Tibial artery (tissue), 4 donors: ENCODE results near the gene AMIGO2.
"Not testable (repeated sequence)": the region's sequence is repeated elsewhere in the genome, so short reads cannot be mapped to it uniquely, and the experiment has no call there.

ENCODE experiments used
- DNase-seq, 2 donors: peaks; one replicate each; pipeline ENCODE4 v3.0.0-alpha.2; 2019
- H3K27ac ChIP-seq, 2 donors: fragments of 200-600 bp; sonication (generic) in 1 of 2; 1 replicate in 1 of 2; 2 replicates in 1 of 2; pipeline ENCODE4 v1.5.1; 2018 to 2019; ENCODE audit warnings: mild to moderate bottlenecking in 1 of 2
- H3K27me3 ChIP-seq, 2 donors: fragments of 200-600 bp; sonication (generic) in 1 of 2; one replicate each; pipeline versions ENCODE4 v1.5.1 to v1.6.0; 2016 to 2019
- H3K36me3 ChIP-seq, 3 donors: fragments of 200-600 bp; sonication (generic) in 2 of 3; one replicate each; pipeline ENCODE4 v1.5.1; 2016 to 2019; ENCODE audit warnings: mild to moderate bottlenecking in 2 of 3
- H3K4me1 ChIP-seq, 4 donors: fragments of 200-600 bp; sonication (generic) in 2 of 4; 1 replicate in 3 of 4; 2 replicates in 1 of 4; pipeline ENCODE4 v1.5.1; 2016 to 2019
- H3K4me3 ChIP-seq, 2 donors: fragments of 200-600 bp; sonication (generic) in 1 of 2; 1 replicate in 1 of 2; 2 replicates in 1 of 2; pipeline ENCODE4 v1.5.1; 2018 to 2019; ENCODE audit warnings: mild to moderate bottlenecking in 2 of 2
- H3K9me3 ChIP-seq, 3 donors: fragments of 200-600 bp; sonication (generic) in 1 of 3; one replicate each; pipeline ENCODE4 v1.5.1; 2016 to 2019
- intact Hi-C: fragments of 100-400 bp; cut with DNase I; formaldehyde crosslinking; loops from one replicate; pipeline ENCODE4 v1.15.0; 2023; ENCODE audit warnings: low total_unique reads
- TF ChIP-seq, protein P1 (sequence below), 2 experiments: fragments of 200-600 bp in 1 of 2; fragments of 450-650 bp in 1 of 2; IDR thresholded peaks; one replicate each; pipeline ENCODE4 v1.5.1; 2017 to 2019; ENCODE audit warnings: antibody characterized with exemption in 2 of 2, mild to moderate bottlenecking in 1 of 2, moderate library complexity in 1 of 2

Gene AMIGO2

DNA sequence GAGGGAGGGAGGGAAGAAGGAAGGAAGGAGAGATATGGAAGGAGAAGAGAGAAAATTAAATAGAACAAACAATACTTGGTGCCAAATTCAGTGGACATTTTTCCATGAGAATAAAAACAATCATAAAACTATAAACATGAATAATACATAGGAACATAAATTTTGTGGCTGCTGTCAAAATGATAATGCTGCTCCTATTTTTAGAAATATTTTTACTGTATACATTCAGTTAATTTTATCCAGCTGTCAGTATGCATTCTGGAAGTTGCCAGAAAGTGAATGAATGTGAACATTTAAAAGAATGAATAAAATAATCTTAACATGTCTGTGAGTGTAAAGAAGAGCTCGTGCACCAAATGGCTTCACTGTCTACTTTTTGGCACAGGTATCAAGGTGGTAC, 14.2 kb downstream of the AMIGO2 start:
- no peak for DNase-seq
- H3K4me1 ChIP-seq = peaks cover 0 to 50% (median 26%) of the 10 kb centered on the region in 4 donors
- TF ChIP-seq, protein P1, sequence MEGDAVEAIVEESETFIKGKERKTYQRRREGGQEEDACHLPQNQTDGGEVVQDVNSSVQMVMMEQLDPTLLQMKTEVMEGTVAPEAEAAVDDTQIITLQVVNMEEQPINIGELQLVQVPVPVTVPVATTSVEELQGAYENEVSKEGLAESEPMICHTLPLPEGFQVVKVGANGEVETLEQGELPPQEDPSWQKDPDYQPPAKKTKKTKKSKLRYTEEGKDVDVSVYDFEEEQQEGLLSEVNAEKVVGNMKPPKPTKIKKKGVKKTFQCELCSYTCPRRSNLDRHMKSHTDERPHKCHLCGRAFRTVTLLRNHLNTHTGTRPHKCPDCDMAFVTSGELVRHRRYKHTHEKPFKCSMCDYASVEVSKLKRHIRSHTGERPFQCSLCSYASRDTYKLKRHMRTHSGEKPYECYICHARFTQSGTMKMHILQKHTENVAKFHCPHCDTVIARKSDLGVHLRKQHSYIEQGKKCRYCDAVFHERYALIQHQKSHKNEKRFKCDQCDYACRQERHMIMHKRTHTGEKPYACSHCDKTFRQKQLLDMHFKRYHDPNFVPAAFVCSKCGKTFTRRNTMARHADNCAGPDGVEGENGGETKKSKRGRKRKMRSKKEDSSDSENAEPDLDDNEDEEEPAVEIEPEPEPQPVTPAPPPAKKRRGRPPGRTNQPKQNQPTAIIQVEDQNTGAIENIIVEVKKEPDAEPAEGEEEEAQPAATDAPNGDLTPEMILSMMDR (IDR thresholded peaks at IDR 0.05) = no peak

DNA sequence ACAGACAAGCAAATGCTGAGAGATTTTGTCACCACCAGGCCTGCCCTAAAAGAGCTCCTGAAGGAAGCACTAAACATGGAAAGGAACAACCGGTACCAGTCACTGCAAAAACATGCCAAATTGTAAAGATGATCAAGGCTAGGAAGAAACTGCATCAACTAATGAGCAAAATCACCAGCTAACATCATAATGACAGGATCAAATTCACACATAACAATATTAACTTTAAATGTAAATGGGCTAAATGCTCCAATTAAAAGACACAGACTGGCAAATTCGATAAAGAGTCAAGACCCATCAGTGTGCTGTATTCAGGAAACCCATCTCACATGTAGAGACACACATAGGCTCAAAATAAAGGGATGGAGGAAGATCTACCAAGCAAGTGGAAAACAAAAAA, 21.1 kb downstream of the AMIGO2 start:
- intact Hi-C loops, DNase-seq, H3K9me3 ChIP-seq, H3K4me1 ChIP-seq, H3K4me3 ChIP-seq, H3K27ac ChIP-seq, H3K27me3 ChIP-seq, H3K36me3 ChIP-seq: not testable (repeated sequence)

More for the DNA sequence above, 14.2 kb downstream of the AMIGO2 start:
- Histone ChIP-seq H3K27ac (peak overlapping the region; percentile 0 to 78), H3K36me3 (no peaks in the 10 kb centered on the region), H3K9me3 (no peaks in the 10 kb centered on the region), H3K4me3 (no peak overlapping the region), H3K27me3 (no peaks in the 10 kb centered on the region)
- intact Hi-C loops = no loop called here

DNA sequence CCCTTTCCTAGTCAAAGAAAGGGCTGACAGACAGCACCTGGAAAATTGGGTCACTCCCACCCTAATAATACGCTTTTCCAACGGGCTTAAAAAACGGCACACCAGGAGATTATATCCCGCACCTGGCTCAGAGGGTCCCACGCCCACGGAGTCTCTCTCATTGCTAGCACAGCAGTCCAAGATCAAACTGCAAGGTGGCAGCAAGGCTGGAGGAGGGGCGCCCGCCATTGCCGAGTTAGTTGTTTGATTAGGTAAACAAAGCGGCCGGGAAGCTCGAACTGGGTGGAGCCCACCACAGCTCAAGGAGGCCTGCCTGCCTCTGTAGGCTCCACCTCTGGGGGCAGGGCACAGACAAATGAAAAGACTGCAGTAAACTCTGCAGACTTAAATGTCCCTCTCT, 22.8 kb downstream of the AMIGO2 start:
- H3K4me3 ChIP-seq, H3K27me3 ChIP-seq, H3K36me3 ChIP-seq, H3K9me3 ChIP-seq, intact Hi-C loops, DNase-seq, H3K27ac ChIP-seq, H3K4me1 ChIP-seq: not testable (repeated sequence)

DNA sequence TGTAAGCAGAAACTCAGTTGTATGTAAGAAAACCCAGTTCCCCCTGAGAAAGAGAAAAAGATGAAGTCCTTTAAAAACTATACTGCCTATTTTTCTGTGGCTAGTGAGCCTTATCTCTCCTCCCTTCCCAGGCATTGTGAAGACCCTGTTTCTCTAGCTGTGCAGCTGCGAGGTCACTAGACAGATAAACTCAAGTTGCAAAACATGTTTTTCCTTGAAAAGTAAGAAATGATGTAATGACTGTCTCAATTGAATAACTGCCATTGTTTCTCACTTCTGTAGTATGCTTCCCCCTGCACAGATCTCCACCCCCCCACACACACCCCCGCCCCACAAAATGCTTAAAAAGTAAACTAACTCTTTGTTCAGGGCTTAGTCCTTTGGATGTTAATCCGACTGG, 23.9 kb downstream of the AMIGO2 start:
- H3K27me3 ChIP-seq, intact Hi-C loops, H3K36me3 ChIP-seq, H3K4me1 ChIP-seq, H3K4me3 ChIP-seq, DNase-seq, H3K27ac ChIP-seq: not testable (repeated sequence)
- peaks cover 0 to 11% (median 11%) of the 10 kb centered on the region in 3 donors for H3K9me3 ChIP-seq

DNA sequence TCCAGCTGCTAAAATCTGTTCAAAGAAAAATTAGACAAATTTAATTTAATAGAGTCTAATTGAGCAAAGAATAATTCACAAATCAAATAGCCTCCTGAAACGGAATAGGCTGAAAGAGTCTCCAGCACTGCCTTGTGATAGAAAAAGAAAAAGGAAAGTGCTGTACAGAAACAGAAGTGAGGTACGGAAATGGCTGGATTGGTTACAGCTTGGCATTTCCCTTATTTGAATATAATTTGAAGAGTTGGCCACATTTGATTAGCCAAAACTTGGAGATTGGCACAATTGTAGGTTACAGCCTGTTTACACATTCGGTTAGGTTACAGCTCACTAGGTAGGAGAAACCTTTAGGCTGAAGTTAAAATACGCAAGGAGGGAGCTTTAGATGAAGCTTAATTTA, 25.1 kb downstream of the AMIGO2 start:
- peaks cover 0 to 18% (median 14%) of the 10 kb centered on the region in 3 donors for H3K9me3 ChIP-seq
- H3K4me3 ChIP-seq = no peak overlapping the region
- H3K36me3 ChIP-seq = no peaks in the 10 kb centered on the region
- no peak for DNase-seq
- H3K27me3 ChIP-seq = no peaks in the 10 kb centered on the region
- intact Hi-C loops = no loop called here
- H3K27ac ChIP-seq = no peak overlapping the region
- TF ChIP-seq, protein P1 (IDR thresholded peaks at IDR 0.05) = no peak
- H3K4me1 ChIP-seq = no peaks in the 10 kb centered on the region

DNA sequence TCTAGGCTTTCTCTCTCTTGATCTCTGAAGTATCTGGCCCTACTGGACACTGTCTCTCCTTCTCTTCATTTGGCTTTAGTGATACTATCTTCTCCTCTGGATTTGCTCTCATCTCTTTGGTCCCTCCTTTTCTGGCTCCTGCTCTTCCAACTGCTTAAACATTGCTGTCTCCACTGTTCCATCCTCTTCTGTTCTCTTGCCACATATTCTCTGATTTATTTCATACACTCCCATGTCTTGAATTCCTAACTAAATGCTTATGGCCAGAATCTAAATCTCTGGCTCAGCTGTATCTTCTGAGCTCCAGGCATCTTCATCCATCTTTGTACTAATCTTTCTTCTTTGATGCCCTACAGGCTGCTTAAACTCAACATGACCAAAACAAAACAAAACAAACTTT, 25.8 kb downstream of the AMIGO2 start:
- TF ChIP-seq, protein P1 (IDR thresholded peaks at IDR 0.05) = no peak

DNA sequence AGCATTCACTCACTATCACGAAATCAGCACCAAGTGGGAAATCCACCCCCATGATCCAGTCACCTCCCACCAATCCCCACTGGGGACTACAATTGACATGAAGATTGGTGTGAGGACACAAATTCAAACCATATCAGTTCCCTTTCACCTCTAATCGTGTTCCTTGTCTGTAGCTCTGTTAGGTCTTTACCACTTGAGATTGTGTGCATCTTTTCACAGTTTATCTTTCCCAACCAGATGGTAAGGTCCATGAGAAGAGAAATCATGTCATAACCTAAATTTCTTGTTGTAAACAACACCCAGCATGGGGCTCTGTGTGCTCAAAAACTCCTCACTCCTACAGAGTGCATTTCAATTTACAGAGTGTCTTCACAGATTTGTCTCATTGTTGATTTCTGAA, 27.5 kb downstream of the AMIGO2 start:
- Histone ChIP-seq H3K36me3 (no peaks in the 10 kb centered on the region), H3K9me3 (peaks cover 0 to 18% (median 14%) of the 10 kb centered on the region in 3 donors), H3K4me3 (no peak overlapping the region), H3K27ac (no peak overlapping the region), H3K4me1 (no peaks in the 10 kb centered on the region), H3K27me3 (no peaks in the 10 kb centered on the region)
- DNase-seq = no peak
- TF ChIP-seq, protein P1 (IDR thresholded peaks at IDR 0.05) = no peak
- intact Hi-C loops = no loop called here

More for the DNA sequence above, 25.8 kb downstream of the AMIGO2 start:
- H3K4me1 ChIP-seq = no peaks in the 10 kb centered on the region
- H3K27ac ChIP-seq = no peak overlapping the region
- peaks cover 0 to 18% (median 14%) of the 10 kb centered on the region in 3 donors for H3K9me3 ChIP-seq
- intact Hi-C loops = no loop called here
- no peaks in the 10 kb centered on the region for H3K27me3 ChIP-seq
- DNase-seq = no peak
- H3K36me3 ChIP-seq = no peaks in the 10 kb centered on the region
- no peak overlapping the region for H3K4me3 ChIP-seq

DNA sequence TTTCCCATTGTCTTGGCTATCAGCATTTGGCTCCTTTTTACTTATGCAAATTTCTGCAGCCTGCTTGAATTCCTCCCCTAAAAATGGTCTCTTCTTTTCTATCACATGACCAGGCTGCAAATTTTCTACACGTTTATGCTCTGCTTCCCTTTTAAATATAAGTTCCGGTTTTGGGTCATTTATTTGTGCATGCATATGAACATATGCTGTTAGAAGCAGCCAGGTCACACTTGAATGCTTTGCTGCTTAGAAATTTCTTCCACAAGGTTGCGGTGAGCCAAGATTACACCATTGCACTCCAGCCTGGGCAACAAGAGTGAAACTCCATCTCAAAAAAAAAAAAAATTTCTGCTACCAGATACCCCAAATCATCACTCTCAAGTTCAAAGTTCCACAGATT, 28.5 kb downstream of the AMIGO2 start:
- H3K4me1 ChIP-seq, H3K27me3 ChIP-seq, H3K4me3 ChIP-seq, H3K27ac ChIP-seq, H3K36me3 ChIP-seq, intact Hi-C loops, DNase-seq: not testable (repeated sequence)
- H3K9me3 ChIP-seq = peaks cover 0 to 18% (median 14%) of the 10 kb centered on the region in 3 donors
